Erythroblast (primary cell): Measurements from ENCODE around the gene ARPC5L.

Source experiments
- GATA1 ChIP-seq: IDR thresholded peaks from 2 replicates; pipeline ENCODE4 v1.6.1; 2011; ENCODE audit warnings: low read depth, mild to moderate bottlenecking, control low read depth, low read length, moderate library complexity
- POLR2A ChIP-seq: IDR thresholded peaks from 2 replicates; pipeline ENCODE4 v1.6.1; 2011; ENCODE audit warnings: mild to moderate bottlenecking, low read length

GRCh38 chr9:124828489-124829333, 33.2 kb upstream of the ARPC5L start:
- TF ChIP-seq POLR2A (no peak), GATA1 (no peak)
